ENCODE measurements around the gene MSANTD7. TPM values are rescaled to one million over a fixed set of nuclear protein-coding genes. Genes with fewer than 3 reads are reported as not detected.

MSANTD7 gene
- total and polyA plus RNA-seq, 2 of the 13 experiments (the other 11 are each of a cell fraction or from before 2014, with no cell fraction given): 3.7 to 16.7 TPM

- TF ChIP-seq, protein P1, sequence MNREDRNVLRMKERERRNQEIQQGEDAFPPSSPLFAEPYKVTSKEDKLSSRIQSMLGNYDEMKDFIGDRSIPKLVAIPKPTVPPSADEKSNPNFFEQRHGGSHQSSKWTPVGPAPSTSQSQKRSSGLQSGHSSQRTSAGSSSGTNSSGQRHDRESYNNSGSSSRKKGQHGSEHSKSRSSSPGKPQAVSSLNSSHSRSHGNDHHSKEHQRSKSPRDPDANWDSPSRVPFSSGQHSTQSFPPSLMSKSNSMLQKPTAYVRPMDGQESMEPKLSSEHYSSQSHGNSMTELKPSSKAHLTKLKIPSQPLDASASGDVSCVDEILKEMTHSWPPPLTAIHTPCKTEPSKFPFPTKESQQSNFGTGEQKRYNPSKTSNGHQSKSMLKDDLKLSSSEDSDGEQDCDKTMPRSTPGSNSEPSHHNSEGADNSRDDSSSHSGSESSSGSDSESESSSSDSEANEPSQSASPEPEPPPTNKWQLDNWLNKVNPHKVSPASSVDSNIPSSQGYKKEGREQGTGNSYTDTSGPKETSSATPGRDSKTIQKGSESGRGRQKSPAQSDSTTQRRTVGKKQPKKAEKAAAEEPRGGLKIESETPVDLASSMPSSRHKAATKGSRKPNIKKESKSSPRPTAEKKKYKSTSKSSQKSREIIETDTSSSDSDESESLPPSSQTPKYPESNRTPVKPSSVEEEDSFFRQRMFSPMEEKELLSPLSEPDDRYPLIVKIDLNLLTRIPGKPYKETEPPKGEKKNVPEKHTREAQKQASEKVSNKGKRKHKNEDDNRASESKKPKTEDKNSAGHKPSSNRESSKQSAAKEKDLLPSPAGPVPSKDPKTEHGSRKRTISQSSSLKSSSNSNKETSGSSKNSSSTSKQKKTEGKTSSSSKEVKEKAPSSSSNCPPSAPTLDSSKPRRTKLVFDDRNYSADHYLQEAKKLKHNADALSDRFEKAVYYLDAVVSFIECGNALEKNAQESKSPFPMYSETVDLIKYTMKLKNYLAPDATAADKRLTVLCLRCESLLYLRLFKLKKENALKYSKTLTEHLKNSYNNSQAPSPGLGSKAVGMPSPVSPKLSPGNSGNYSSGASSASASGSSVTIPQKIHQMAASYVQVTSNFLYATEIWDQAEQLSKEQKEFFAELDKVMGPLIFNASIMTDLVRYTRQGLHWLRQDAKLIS (CRISPR knock-in tag; IDR thresholded peaks at IDR 0.05): no peak
- peak; percentile 15; the same call in 1 of the 2 replicates for TF ChIP-seq THAP9 (CRISPR knock-in tag; IDR thresholded peaks at IDR 0.05; ENCODE audit: borderline replicate concordance)
- 0 out of 2 replicates have a peak, but pooled peaks have one; percentile 54 for TF ChIP-seq ZNF790 (CRISPR knock-in tag; IDR thresholded peaks at IDR 0.05; ENCODE audit: borderline replicate concordance)
- TF ChIP-seq ZFY (CRISPR knock-in tag; IDR thresholded peaks at IDR 0.05): no peak; the same call in 1 of the 2 replicates
- no peak for TF ChIP-seq ZNF34 (CRISPR knock-in tag; IDR thresholded peaks at IDR 0.05; ENCODE audit: borderline replicate concordance)
- TF ChIP-seq NFRKB (IDR thresholded peaks at IDR 0.05): no peak
- TF ChIP-seq ZBTB7B (CRISPR knock-in tag; IDR thresholded peaks at IDR 0.05): peak; percentile 12; the same call in 1 of the 2 replicates
- TF ChIP-seq HNRNPL (IDR thresholded peaks at IDR 0.05; ENCODE audit: low read depth, low read length): no peak
- no peak for TF ChIP-seq ZNF337 (CRISPR knock-in tag; IDR thresholded peaks at IDR 0.05; ENCODE audit: borderline replicate concordance, low read depth)
- 0 out of 2 replicates have a peak, but pooled peaks have one; percentile 12 for TF ChIP-seq EED (CRISPR knock-in tag; IDR thresholded peaks at IDR 0.05)
- TF ChIP-seq REL (CRISPR knock-in tag; conservative IDR thresholded peaks at IDR 0.05): 0 out of 2 replicates have a peak, but pooled peaks have one; percentile 73
- TF ChIP-seq KLF6 (CRISPR knock-in tag; IDR thresholded peaks at IDR 0.05): peak; percentile 9; the same call in 1 of the 2 replicates
- no peak for TF ChIP-seq ZNF629 (CRISPR knock-in tag; conservative IDR thresholded peaks at IDR 0.05)
- TF ChIP-seq HOXA7 (CRISPR knock-in tag; IDR thresholded peaks at IDR 0.05): no peak
- TF ChIP-seq ZNF326 (CRISPR knock-in tag; IDR thresholded peaks at IDR 0.05; ENCODE audit: borderline replicate concordance): no peak
- TF ChIP-seq ZNF747 (CRISPR knock-in tag; IDR thresholded peaks at IDR 0.05; ENCODE audit: borderline replicate concordance): no peak
- TF ChIP-seq, protein P2, sequence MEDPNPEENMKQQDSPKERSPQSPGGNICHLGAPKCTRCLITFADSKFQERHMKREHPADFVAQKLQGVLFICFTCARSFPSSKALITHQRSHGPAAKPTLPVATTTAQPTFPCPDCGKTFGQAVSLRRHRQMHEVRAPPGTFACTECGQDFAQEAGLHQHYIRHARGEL (CRISPR knock-in tag; IDR thresholded peaks at IDR 0.05): no peak
- no peak for TF ChIP-seq ZNF441 (CRISPR knock-in tag; IDR thresholded peaks at IDR 0.05; ENCODE audit: borderline replicate concordance)
- no peak for TF ChIP-seq BHLHE40 (IDR thresholded peaks at IDR 0.05; ENCODE audit: low read length)
- TF ChIP-seq, protein P3, sequence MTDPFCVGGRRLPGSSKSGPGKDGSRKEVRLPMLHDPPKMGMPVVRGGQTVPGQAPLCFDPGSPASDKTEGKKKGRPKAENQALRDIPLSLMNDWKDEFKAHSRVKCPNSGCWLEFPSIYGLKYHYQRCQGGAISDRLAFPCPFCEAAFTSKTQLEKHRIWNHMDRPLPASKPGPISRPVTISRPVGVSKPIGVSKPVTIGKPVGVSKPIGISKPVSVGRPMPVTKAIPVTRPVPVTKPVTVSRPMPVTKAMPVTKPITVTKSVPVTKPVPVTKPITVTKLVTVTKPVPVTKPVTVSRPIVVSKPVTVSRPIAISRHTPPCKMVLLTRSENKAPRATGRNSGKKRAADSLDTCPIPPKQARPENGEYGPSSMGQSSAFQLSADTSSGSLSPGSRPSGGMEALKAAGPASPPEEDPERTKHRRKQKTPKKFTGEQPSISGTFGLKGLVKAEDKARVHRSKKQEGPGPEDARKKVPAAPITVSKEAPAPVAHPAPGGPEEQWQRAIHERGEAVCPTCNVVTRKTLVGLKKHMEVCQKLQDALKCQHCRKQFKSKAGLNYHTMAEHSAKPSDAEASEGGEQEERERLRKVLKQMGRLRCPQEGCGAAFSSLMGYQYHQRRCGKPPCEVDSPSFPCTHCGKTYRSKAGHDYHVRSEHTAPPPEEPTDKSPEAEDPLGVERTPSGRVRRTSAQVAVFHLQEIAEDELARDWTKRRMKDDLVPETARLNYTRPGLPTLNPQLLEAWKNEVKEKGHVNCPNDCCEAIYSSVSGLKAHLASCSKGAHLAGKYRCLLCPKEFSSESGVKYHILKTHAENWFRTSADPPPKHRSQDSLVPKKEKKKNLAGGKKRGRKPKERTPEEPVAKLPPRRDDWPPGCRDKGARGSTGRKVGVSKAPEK (CRISPR knock-in tag; IDR thresholded peaks at IDR 0.05; ENCODE audit: borderline replicate concordance): no peak
Observed at GRCh38 chr10:14838582-14839304, 637 bp downstream of the MSANTD7 start (continued).
